ENCODE results near the gene TSPAN5.

TSPAN5 gene

DNA sequence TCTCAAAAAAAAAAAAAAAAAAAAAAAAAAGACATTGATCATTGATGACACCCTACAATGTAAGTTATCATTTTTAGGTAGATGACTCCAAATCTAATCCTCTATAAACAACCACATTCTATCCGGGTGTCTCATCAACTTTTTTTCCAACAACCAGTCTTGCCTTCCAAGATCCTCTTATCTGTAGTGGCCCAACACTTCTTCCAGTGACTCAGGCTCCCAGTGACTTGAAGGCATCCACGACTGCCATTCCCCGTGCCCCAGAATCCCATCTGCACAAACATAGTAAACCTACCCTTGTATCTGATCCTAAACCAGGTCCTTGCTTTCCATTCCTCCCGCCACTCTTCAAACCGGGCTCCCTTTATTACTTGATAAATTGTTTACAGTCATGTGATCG lies 15.6 kb upstream of the TSPAN5 start:
- Histone ChIP-seq H4K20me1 (ENCODE audit: insufficient read depth, low read length, poor library complexity, severe bottlenecking) (no peaks in the 10 kb centered on the region), H3F3A (ENCODE audit: low read depth) (no peaks in the 10 kb centered on the region), H3K9me3 (ENCODE audit: insufficient read depth, low read depth, low read length) (no peaks in the 10 kb centered on the region), H2AFZ (ENCODE audit: low read length) (no peak overlapping the region), H3K4me2 (ENCODE audit: low read depth, low read length, poor library complexity, severe bottlenecking) (no peak overlapping the region), H3K36me3 (ENCODE audit: insufficient read depth, low read length) (no peaks in the 10 kb centered on the region), H3K4me3 (ENCODE audit: low read length, poor library complexity, severe bottlenecking) (no peak overlapping the region), H3K9me2 (replicated peaks; ENCODE audit: low read depth, low read length) (no peaks in the 10 kb centered on the region), H3K27me3 (ENCODE audit: insufficient read depth, low read length, poor library complexity, severe bottlenecking) (no peaks in the 10 kb centered on the region), H3K9ac (ENCODE audit: low read depth, low read length, poor library complexity, severe bottlenecking) (no peak overlapping the region), H3K79me2 (ENCODE audit: insufficient read depth, low read length) (no peaks in the 10 kb centered on the region), H3K4me1 (ENCODE audit: insufficient read depth, low read length, poor library complexity, severe bottlenecking) (no peaks in the 10 kb centered on the region)
- no peak for TF ChIP-seq EZH2phosphoT487 (IDR thresholded peaks at IDR 0.05; ENCODE audit: borderline replicate concordance)
- TF ChIP-seq, protein P1, sequence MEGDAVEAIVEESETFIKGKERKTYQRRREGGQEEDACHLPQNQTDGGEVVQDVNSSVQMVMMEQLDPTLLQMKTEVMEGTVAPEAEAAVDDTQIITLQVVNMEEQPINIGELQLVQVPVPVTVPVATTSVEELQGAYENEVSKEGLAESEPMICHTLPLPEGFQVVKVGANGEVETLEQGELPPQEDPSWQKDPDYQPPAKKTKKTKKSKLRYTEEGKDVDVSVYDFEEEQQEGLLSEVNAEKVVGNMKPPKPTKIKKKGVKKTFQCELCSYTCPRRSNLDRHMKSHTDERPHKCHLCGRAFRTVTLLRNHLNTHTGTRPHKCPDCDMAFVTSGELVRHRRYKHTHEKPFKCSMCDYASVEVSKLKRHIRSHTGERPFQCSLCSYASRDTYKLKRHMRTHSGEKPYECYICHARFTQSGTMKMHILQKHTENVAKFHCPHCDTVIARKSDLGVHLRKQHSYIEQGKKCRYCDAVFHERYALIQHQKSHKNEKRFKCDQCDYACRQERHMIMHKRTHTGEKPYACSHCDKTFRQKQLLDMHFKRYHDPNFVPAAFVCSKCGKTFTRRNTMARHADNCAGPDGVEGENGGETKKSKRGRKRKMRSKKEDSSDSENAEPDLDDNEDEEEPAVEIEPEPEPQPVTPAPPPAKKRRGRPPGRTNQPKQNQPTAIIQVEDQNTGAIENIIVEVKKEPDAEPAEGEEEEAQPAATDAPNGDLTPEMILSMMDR (conservative IDR thresholded peaks at IDR 0.05; ENCODE audit: low read length), result no peak

DNA sequence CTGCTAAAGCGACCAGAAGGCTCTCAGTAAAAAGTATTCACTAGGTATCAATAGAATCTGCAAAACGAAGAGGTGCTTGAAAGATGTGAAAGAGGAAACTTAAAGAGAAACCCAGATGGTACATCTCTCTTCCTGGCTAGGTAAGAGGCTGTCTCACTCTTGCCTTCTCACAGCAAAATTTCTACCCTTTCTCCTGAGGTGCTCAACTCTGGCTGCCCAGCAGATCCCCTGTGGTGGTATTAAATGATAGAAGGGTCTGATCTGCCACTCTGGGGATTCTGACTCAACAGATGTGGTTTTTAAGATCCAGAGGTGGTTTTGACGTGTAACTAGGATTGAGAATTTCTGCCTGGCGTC lies 14.9 kb upstream of the TSPAN5 start:
- Histone ChIP-seq H2AFZ (ENCODE audit: low read length) (no peak overlapping the region; the same call in 1 of the 2 replicates), H3K36me3 (ENCODE audit: insufficient read depth, low read length) (no peaks in the 10 kb centered on the region), H3F3A (ENCODE audit: low read depth) (no peaks in the 10 kb centered on the region), H3K4me2 (ENCODE audit: low read depth, low read length, poor library complexity, severe bottlenecking) (no peak overlapping the region), H3K27me3 (ENCODE audit: insufficient read depth, low read length, poor library complexity, severe bottlenecking) (no peaks in the 10 kb centered on the region), H3K4me1 (ENCODE audit: insufficient read depth, low read length, poor library complexity, severe bottlenecking) (no peaks in the 10 kb centered on the region), H3K79me2 (ENCODE audit: insufficient read depth, low read length) (no peaks in the 10 kb centered on the region), H3K9me2 (replicated peaks; ENCODE audit: low read depth, low read length) (no peaks in the 10 kb centered on the region), H3K4me3 (ENCODE audit: low read length, poor library complexity, severe bottlenecking) (no peak overlapping the region), H3K9me3 (ENCODE audit: insufficient read depth, low read depth, low read length) (no peaks in the 10 kb centered on the region), H4K20me1 (ENCODE audit: insufficient read depth, low read length, poor library complexity, severe bottlenecking) (no peaks in the 10 kb centered on the region), H3K9ac (ENCODE audit: low read depth, low read length, poor library complexity, severe bottlenecking) (no peak overlapping the region)
- TF ChIP-seq EZH2phosphoT487 (IDR thresholded peaks at IDR 0.05; ENCODE audit: borderline replicate concordance), result no peak
- TF ChIP-seq, protein P1 (conservative IDR thresholded peaks at IDR 0.05; ENCODE audit: low read length), result no peak

DNA sequence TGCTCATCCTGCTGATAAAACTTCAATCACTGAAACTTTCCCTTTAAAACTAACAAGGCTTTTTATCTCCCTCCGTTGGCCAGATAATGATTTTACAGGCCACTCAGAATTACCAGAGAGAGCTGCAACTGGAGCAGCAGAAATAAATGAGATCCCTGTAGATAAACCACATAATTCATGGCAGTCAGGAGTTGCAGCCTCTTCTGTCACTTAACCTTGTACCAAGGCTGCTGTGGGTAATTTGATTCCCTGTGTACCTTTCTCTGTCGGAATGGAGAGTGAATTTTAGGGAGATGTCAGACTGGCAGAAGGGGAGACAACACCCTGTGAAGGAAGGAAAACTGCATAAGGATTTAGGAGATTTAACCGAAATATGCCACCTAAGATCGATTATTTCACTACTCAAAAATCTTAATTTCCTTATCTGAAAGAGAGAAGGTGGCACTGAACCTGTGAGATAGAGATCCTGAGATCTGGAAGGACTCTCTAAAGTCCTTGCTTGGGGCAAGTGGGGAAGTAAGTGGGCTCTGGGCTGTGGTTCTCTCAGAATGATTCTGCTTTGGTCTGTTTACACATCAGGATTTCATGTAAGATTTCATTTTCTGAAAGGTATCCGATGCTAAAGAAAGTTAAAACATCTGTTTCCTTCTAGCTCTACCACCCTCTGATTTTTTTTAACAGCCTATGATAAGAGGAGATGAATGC lies 14.3 kb upstream of the TSPAN5 start:
- Histone ChIP-seq H3K4me1 (ENCODE audit: insufficient read depth, low read length, poor library complexity, severe bottlenecking) (no peaks in the 10 kb centered on the region), H3K9ac (ENCODE audit: low read depth, low read length, poor library complexity, severe bottlenecking) (no peak overlapping the region), H3F3A (ENCODE audit: low read depth) (no peaks in the 10 kb centered on the region), H3K79me2 (ENCODE audit: insufficient read depth, low read length) (no peaks in the 10 kb centered on the region), H3K9me3 (ENCODE audit: insufficient read depth, low read depth, low read length) (no peaks in the 10 kb centered on the region), H3K27me3 (ENCODE audit: insufficient read depth, low read length, poor library complexity, severe bottlenecking) (no peaks in the 10 kb centered on the region), H3K36me3 (ENCODE audit: insufficient read depth, low read length) (no peaks in the 10 kb centered on the region), H4K20me1 (ENCODE audit: insufficient read depth, low read length, poor library complexity, severe bottlenecking) (no peaks in the 10 kb centered on the region), H3K4me2 (ENCODE audit: low read depth, low read length, poor library complexity, severe bottlenecking) (no peak overlapping the region), H3K4me3 (ENCODE audit: low read length, poor library complexity, severe bottlenecking) (no peak overlapping the region), H3K9me2 (replicated peaks; ENCODE audit: low read depth, low read length) (no peaks in the 10 kb centered on the region), H2AFZ (ENCODE audit: low read length) (no peak overlapping the region; the same call in 1 of the 2 replicates)
- TF ChIP-seq, protein P1 (conservative IDR thresholded peaks at IDR 0.05; ENCODE audit: low read length), result peak; percentile 34; the same call in 1 of the 2 replicates
- no peak for TF ChIP-seq EZH2phosphoT487 (IDR thresholded peaks at IDR 0.05; ENCODE audit: borderline replicate concordance)
